ENCODE results near the gene FRMD4B. TPM values are rescaled to one million over a fixed set of nuclear protein-coding genes. Genes with fewer than 3 reads are reported as not detected.
A peak's percentile ranks its signal among the peaks of the same experiment; 100 is the strongest.
"Not testable (repeated sequence)": the region's sequence is repeated elsewhere in the genome, so short reads cannot be mapped to it uniquely, and the experiment has no call there.

FRMD4B gene
- total RNA-seq, 1 donor from 2014 or later: 14.0 TPM

- ATAC-seq (no peak), DNase-seq (no peak)
- intact Hi-C loops (cut with micrococcal nuclease): loop anchor here (10.0 kb wide), 1 partner anchor 346 kb away; no protein-coding TSS in a partner anchor
These were observed 57.0 kb downstream of the FRMD4B start for GRCh38 chr3:69328963-69329302.

GRCh38 chr3:69328103-69328962, 57.6 kb downstream of the FRMD4B start:
- DNase-seq (no peak), ATAC-seq (no peak)
- intact Hi-C loops (cut with micrococcal nuclease): loop anchor here (10.0 kb wide), 1 partner anchor 346 kb away; no protein-coding TSS in a partner anchor

GRCh38 chr3:69326855-69327300, 59.0 kb downstream of the FRMD4B start:
- DNase-seq: no peak
- no peak for ATAC-seq
- intact Hi-C loops (cut with micrococcal nuclease): loop anchor here (10.0 kb wide), 1 partner anchor 348 kb away; no protein-coding TSS in a partner anchor

GRCh38 chr3:69325151-69325550, 60.7 kb downstream of the FRMD4B start:
- no peak for ATAC-seq
- intact Hi-C loops (cut with micrococcal nuclease): loop anchor here (10.0 kb wide), 1 partner anchor 350 kb away; no protein-coding TSS in a partner anchor
- no peak for DNase-seq

- DNase-seq (no peak), ATAC-seq (peak; percentile 32)
- intact Hi-C loops (cut with micrococcal nuclease): loop anchor here (5.0 to 10.0 kb wide), 2 partner anchors 88 to 350 kb away; no protein-coding TSS in a partner anchor
These were observed 61.4 kb downstream of the FRMD4B start for GRCh38 chr3:69324362-69325025.

GRCh38 chr3:69323941-69324340, 61.9 kb downstream of the FRMD4B start:
- ATAC-seq (no peak), DNase-seq (no peak)
- intact Hi-C loops (cut with micrococcal nuclease): loop anchor here (5.0 to 10.0 kb wide), 2 partner anchors 88 to 351 kb away; no protein-coding TSS in a partner anchor

- not testable (repeated sequence) for DNase-seq, ATAC-seq
- intact Hi-C loops (cut with micrococcal nuclease): loop anchor here (5.0 to 10.0 kb wide), 2 partner anchors 90 to 352 kb away; no protein-coding TSS in a partner anchor
These were observed 63.4 kb downstream of the FRMD4B start for GRCh38 chr3:69322512-69322911.

GRCh38 chr3:69322158-69322509, 63.8 kb downstream of the FRMD4B start:
- DNase-seq: no peak
- ATAC-seq: peak; percentile 31
- intact Hi-C loops (cut with micrococcal nuclease): loop anchor here (5.0 to 10.0 kb wide), 2 partner anchors 90 to 353 kb away; no protein-coding TSS in a partner anchor

- intact Hi-C loops (cut with micrococcal nuclease): loop anchor here (5.0 to 10.0 kb wide), 2 partner anchors 91 to 353 kb away; no protein-coding TSS in a partner anchor
- ATAC-seq (peak; percentile 44), DNase-seq (no peak)
These were observed 64.4 kb downstream of the FRMD4B start for GRCh38 chr3:69321301-69322157.

GRCh38 chr3:69320871-69321271, 65.0 kb downstream of the FRMD4B start:
- intact Hi-C loops (cut with micrococcal nuclease): loop anchor here (5.0 to 10.0 kb wide), 2 partner anchors 91 to 354 kb away; no protein-coding TSS in a partner anchor
- DNase-seq (peak; percentile 53), ATAC-seq (peak; percentile 84)

- no peak for ATAC-seq
- intact Hi-C loops (cut with micrococcal nuclease): loop anchor here (5.0 to 10.0 kb wide), 2 partner anchors 93 to 355 kb away; no protein-coding TSS in a partner anchor
- DNase-seq: no peak
These were observed 66.2 kb downstream of the FRMD4B start for GRCh38 chr3:69319652-69320051.

- intact Hi-C loops (cut with micrococcal nuclease): no loop called here
- no peak for DNase-seq
- ATAC-seq: no peak
These were observed 67.5 kb downstream of the FRMD4B start for GRCh38 chr3:69318410-69318809.

GRCh38 chr3:69313251-69313650, 72.6 kb downstream of the FRMD4B start:
- ATAC-seq: no peak
- intact Hi-C loops (cut with micrococcal nuclease): no loop called here
- no peak for DNase-seq

GRCh38 chr3:69309814-69310213, 76.1 kb downstream of the FRMD4B start:
- intact Hi-C loops (cut with micrococcal nuclease): loop anchor here (5.0 kb wide), 1 partner anchor 148 kb away; no protein-coding TSS in a partner anchor
- peak; percentile 8 for ATAC-seq
- DNase-seq: no peak

GRCh38 chr3:69306239-69307185, 79.4 kb downstream of the FRMD4B start:
- ATAC-seq (peak; percentile 94), DNase-seq (peak; percentile 58)
- intact Hi-C loops (cut with micrococcal nuclease): loop anchor here (5.0 kb wide), 1 partner anchor 144 kb away; no protein-coding TSS in a partner anchor

GRCh38 chr3:69305011-69305410, 80.9 kb downstream of the FRMD4B start:
- DNase-seq: no peak
- intact Hi-C loops (cut with micrococcal nuclease): loop anchor here (5.0 kb wide), 1 partner anchor 143 kb away; no protein-coding TSS in a partner anchor
- ATAC-seq: no peak

GRCh38 chr3:69304396-69304795, 81.5 kb downstream of the FRMD4B start:
- intact Hi-C loops (cut with micrococcal nuclease): no loop called here
- no peak for DNase-seq
- no peak for ATAC-seq
